Natural killer cell (primary cell): ENCODE results near the gene LZTR1. TPM values are rescaled to one million over a fixed set of nuclear protein-coding genes. Genes with fewer than 3 reads are reported as not detected.
A peak's percentile ranks its signal among the peaks of the same experiment; 100 is the strongest.

Source experiments
- ATAC-seq, 3 donors: fragments of 150-1000 bp in 2 of 3; fragments of 200-7000 bp in 1 of 3; cut with Tn5 transposase; 1 replicate in 1 of 3; 2 replicates in 2 of 3; pipeline ENCODE4 v1.10.0; 2021; ENCODE audit warnings: mild to moderate bottlenecking in 2 of 3, moderate library complexity in 2 of 3
- DNase-seq, 2 donors: peaks; one replicate each; pipeline versions ENCODE4 v3.0.0 to v3.0.0-alpha.2; 2013 to 2021; ENCODE audit warnings: mixed read lengths in 1 of 2
- H3K27ac ChIP-seq: one replicate; pipeline ENCODE4 v1.5.1; 2013; ENCODE audit warnings: mild to moderate bottlenecking, low read length
- H3K27me3 ChIP-seq: one replicate; pipeline ENCODE4 v1.6.1; 2013; ENCODE audit warnings: low read length; ENCODE audit not compliant: control insufficient read depth, insufficient read depth
- H3K36me3 ChIP-seq: one replicate; pipeline ENCODE4 v1.6.1; 2013; ENCODE audit warnings: low read length; ENCODE audit not compliant: control insufficient read depth, insufficient read depth
- H3K4me1 ChIP-seq: one replicate; pipeline ENCODE4 v1.6.1; 2013; ENCODE audit warnings: low read length; ENCODE audit not compliant: control insufficient read depth, insufficient read depth
- H3K4me3 ChIP-seq: one replicate; pipeline ENCODE4 v1.5.1; 2013; ENCODE audit warnings: low read length
- H3K9me3 ChIP-seq: one replicate; pipeline ENCODE4 v1.6.1; 2013; ENCODE audit warnings: low read length; ENCODE audit not compliant: control insufficient read depth, insufficient read depth
- H3K27ac Mint-ChIP-seq, 2 donors: one replicate each; pipeline ENCODE4 v1.8.0; 2022; ENCODE audit warnings: mild to moderate bottlenecking in 2 of 2, mixed read lengths in 2 of 2, moderate library complexity in 1 of 2
- H3K27me3 Mint-ChIP-seq, 2 donors: one replicate each; pipeline ENCODE4 v1.8.0; 2022; ENCODE audit warnings: low read depth in 2 of 2, mixed read lengths in 2 of 2
- H3K36me3 Mint-ChIP-seq: one replicate; pipeline ENCODE4 v1.8.0; 2022; ENCODE audit warnings: mixed read lengths
- H3K4me1 Mint-ChIP-seq, 2 donors: one replicate each; pipeline ENCODE4 v1.8.0; 2022; ENCODE audit warnings: mixed read lengths in 2 of 2
- H3K4me3 Mint-ChIP-seq: one replicate; pipeline ENCODE4 v1.8.0; 2022; ENCODE audit warnings: mild to moderate bottlenecking, moderate library complexity, mixed read lengths
- H3K9me3 Mint-ChIP-seq, 2 donors: one replicate each; pipeline ENCODE4 v1.8.0; 2022; ENCODE audit warnings: mixed read lengths in 2 of 2
- WGBS: methylation state at CpG from one replicate; pipeline ENCODE4 v1.1.7; 2013; ENCODE audit warnings: missing lambda C conversion rate; ENCODE audit not compliant: insufficient coverage; 5-methylcytosine and 5-hydroxymethylcytosine counted together
- intact Hi-C: fragments of 100-400 bp; cut with micrococcal nuclease; formaldehyde crosslinking; loops from one replicate; pipeline ENCODE4 v1.14.2; 2022
- total RNA-seq, 4 donors: library from RNA; stranded (reverse); fragments of 120-200 nt in 1 of 4; gene quantifications; one replicate each; pipeline versions ENCODE4 v1.2.3 to v1.2.4, GENCODE V29; 2013 to 2022
- TF ChIP-seq, protein P1 (sequence below): fragments of 200-600 bp; IDR thresholded peaks from one replicate; pipeline ENCODE4 v1.8.0; 2022; ENCODE audit warnings: antibody characterized with exemption

LZTR1 gene
- total RNA-seq, 3 donors from 2014 or later (not counting 1 experiment from before 2014, with no cell fraction given) = 71.9 to 85.0 (median 82.0) TPM

GRCh38 chr22:20982563-20982882, 426 bp downstream of the LZTR1 start:
- Histone ChIP-seq H3K27ac (peak overlapping the region; percentile 57), H3K36me3 (peaks cover 10% of the 10 kb centered on the region), H3K4me1 (peaks cover 32% of the 10 kb centered on the region), H3K9me3 (peaks cover 6% of the 10 kb centered on the region), H3K27me3 (no peaks in the 10 kb centered on the region), H3K4me3 (peak overlapping the region; percentile 78)
- H3K27ac Mint-ChIP-seq = peak overlapping the region; percentile 80 to 92
- intact Hi-C loops = loop anchor here (1.0 kb wide), 2 partner anchors 19 to 63 kb away; partner anchors contain the start of gene LRRC74B
- no peaks in the 10 kb centered on the region for H3K27me3 Mint-ChIP-seq
- TF ChIP-seq, protein P1, sequence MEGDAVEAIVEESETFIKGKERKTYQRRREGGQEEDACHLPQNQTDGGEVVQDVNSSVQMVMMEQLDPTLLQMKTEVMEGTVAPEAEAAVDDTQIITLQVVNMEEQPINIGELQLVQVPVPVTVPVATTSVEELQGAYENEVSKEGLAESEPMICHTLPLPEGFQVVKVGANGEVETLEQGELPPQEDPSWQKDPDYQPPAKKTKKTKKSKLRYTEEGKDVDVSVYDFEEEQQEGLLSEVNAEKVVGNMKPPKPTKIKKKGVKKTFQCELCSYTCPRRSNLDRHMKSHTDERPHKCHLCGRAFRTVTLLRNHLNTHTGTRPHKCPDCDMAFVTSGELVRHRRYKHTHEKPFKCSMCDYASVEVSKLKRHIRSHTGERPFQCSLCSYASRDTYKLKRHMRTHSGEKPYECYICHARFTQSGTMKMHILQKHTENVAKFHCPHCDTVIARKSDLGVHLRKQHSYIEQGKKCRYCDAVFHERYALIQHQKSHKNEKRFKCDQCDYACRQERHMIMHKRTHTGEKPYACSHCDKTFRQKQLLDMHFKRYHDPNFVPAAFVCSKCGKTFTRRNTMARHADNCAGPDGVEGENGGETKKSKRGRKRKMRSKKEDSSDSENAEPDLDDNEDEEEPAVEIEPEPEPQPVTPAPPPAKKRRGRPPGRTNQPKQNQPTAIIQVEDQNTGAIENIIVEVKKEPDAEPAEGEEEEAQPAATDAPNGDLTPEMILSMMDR = no peak
- peaks cover 2 to 3% of the 10 kb centered on the region in 2 donors for H3K9me3 Mint-ChIP-seq
- H3K4me3 Mint-ChIP-seq = peak overlapping the region; percentile 92
- H3K4me1 Mint-ChIP-seq = peaks cover 27 to 46% of the 10 kb centered on the region in 2 donors
- DNase-seq (no peak), ATAC-seq (no peak)
- WGBS = 3% methylated on average over 12 of the region's 12 CpGs
- no peaks in the 10 kb centered on the region for H3K36me3 Mint-ChIP-seq

DNA sequence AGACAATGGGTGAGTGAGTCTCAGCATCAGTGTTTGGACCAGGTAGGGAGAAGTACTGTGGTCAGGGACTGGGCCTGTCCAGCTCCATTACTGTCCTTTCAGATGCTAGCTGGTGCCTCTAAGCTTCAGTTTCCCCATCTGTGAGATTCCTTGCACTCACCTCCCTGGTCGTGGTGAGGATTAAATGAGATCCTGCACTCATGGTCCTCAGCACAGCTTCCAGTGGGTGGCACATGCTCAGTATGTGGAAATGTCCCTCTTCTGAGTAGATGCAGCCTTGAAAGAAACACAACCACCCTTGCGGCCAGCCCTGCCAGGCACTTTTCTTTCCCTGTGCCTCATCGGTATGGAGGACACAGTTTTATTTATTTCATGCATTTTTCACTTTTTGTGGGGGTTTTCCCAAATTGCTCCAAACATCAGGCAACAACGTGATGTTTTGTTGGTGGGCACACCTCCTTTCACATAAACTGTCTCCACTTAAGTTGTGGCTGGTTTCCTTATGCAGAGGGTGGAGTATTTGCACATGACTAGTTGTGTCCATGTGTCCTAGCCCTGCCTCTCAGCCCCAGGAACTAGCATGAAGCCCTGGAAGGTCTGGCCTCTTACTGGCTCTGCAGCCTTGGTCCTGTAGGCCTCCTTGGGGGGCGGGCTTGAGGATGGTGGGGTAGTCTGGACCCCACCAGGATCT, 1.1 kb downstream of the LZTR1 start:
- H3K9me3 Mint-ChIP-seq = peaks cover 2 to 3% of the 10 kb centered on the region in 2 donors
- H3K36me3 Mint-ChIP-seq = no peaks in the 10 kb centered on the region
- H3K4me3 Mint-ChIP-seq = peak overlapping the region; percentile 92
- Histone ChIP-seq H3K27ac (peak overlapping the region; percentile 57), H3K9me3 (peaks cover 6% of the 10 kb centered on the region), H3K27me3 (no peaks in the 10 kb centered on the region), H3K4me3 (no peak overlapping the region), H3K4me1 (peaks cover 32% of the 10 kb centered on the region), H3K36me3 (peaks cover 16% of the 10 kb centered on the region)
- peak overlapping the region; percentile 80 to 92 for H3K27ac Mint-ChIP-seq
- DNase-seq (no peak), ATAC-seq (no peak)
- 92% methylated on average over 4 of the region's 5 CpGs for WGBS
- intact Hi-C loops = no loop called here
- no peaks in the 10 kb centered on the region for H3K27me3 Mint-ChIP-seq
- TF ChIP-seq, protein P1 = no peak
- peaks cover 27 to 46% of the 10 kb centered on the region in 2 donors for H3K4me1 Mint-ChIP-seq

DNA sequence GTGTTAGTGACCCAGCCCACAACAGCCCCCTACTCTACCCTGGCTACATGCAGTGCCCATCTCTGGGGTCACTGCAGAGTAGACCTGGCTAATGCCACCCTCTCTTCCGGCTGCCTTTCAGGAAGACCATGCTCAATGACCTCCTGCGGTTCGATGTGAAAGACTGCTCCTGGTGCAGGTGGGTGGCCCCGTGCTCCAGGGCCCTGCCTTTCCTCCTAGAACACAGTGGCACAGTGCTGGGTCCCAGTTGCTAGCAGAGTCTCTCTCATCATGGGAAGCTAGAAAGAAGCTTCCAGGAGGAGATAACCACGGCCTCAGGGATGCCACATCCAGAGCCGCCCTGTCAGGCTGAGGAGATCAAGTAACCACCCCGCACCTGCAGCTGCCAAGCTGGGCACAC, 3.6 kb downstream of the LZTR1 start:
- Histone ChIP-seq H3K27me3 (no peaks in the 10 kb centered on the region), H3K4me1 (peaks cover 20% of the 10 kb centered on the region), H3K9me3 (no peaks in the 10 kb centered on the region), H3K4me3 (no peak overlapping the region), H3K27ac (no peak overlapping the region), H3K36me3 (peaks cover 16% of the 10 kb centered on the region)
- Mint-ChIP-seq H3K27me3 (no peaks in the 10 kb centered on the region), H3K4me3 (no peak overlapping the region), H3K9me3 (no peaks in the 10 kb centered on the region), H3K27ac (no peak overlapping the region), H3K36me3 (no peaks in the 10 kb centered on the region), H3K4me1 (peaks cover 14 to 25% of the 10 kb centered on the region in 2 donors)
- intact Hi-C loops = no loop called here
- TF ChIP-seq, protein P1 = no peak
- ATAC-seq (no peak), DNase-seq (no peak)
- 99% methylated on average over 7 of the region's 7 CpGs for WGBS

GRCh38 chr22:20986365-20986764, 4.3 kb downstream of the LZTR1 start:
- WGBS = 95% methylated on average over 1 of the region's 1 CpG
- no peaks in the 10 kb centered on the region for H3K27me3 Mint-ChIP-seq
- H3K4me3 Mint-ChIP-seq = no peak overlapping the region
- no peaks in the 10 kb centered on the region for H3K9me3 ChIP-seq
- intact Hi-C loops = no loop called here
- no peak overlapping the region for H3K4me3 ChIP-seq
- DNase-seq (no peak), ATAC-seq (no peak)
- H3K27ac ChIP-seq = no peak overlapping the region
- H3K4me1 ChIP-seq = peaks cover 13% of the 10 kb centered on the region
- H3K27me3 ChIP-seq = no peaks in the 10 kb centered on the region
- no peaks in the 10 kb centered on the region for H3K9me3 Mint-ChIP-seq
- H3K36me3 Mint-ChIP-seq = no peaks in the 10 kb centered on the region
- TF ChIP-seq, protein P1 = no peak
- peaks cover 16% of the 10 kb centered on the region for H3K36me3 ChIP-seq
- peaks cover 14 to 22% of the 10 kb centered on the region in 2 donors for H3K4me1 Mint-ChIP-seq
- H3K27ac Mint-ChIP-seq = no peak overlapping the region
